Cardiac fibroblast (primary cell): ENCODE data around the gene ATP4A.

ENCODE experiments used
- DNase-seq, 2 donors: peaks; one replicate each; pipeline versions ENCODE4 v3.0.0 to v3.0.0-alpha.2; 2010; ENCODE audit warnings: low read depth in 2 of 2
- H3K4me3 ChIP-seq, 2 donors: replicated peaks in 1 of 2; 1 replicate in 1 of 2; 2 replicates in 1 of 2; pipeline ENCODE4 v1.5.1; 2011; ENCODE audit warnings: low read depth in 2 of 2, low read length in 2 of 2, mild to moderate bottlenecking in 2 of 2, moderate library complexity in 1 of 2
- CTCF ChIP-seq: IDR thresholded peaks from one replicate; pipeline ENCODE4 v1.5.1; 2011; ENCODE audit warnings: low read depth, mild to moderate bottlenecking, low read length, inconsistent platforms

ATP4A gene

GRCh38 chr19:35554076-35554475 lies 9.4 kb downstream of the ATP4A start:
- no peak for TF ChIP-seq CTCF
- no peak for DNase-seq
- no peak overlapping the region for H3K4me3 ChIP-seq

GRCh38 chr19:35553385-35554000 lies 10.0 kb downstream of the ATP4A start:
- no peak for TF ChIP-seq CTCF
- no peak for DNase-seq
- no peak overlapping the region for H3K4me3 ChIP-seq

GRCh38 chr19:35552534-35553384 lies 10.7 kb downstream of the ATP4A start:
- TF ChIP-seq CTCF: no peak
- DNase-seq: no peak
- H3K4me3 ChIP-seq: no peak overlapping the region

- H3K4me3 ChIP-seq: no peak overlapping the region
- TF ChIP-seq CTCF: no peak
- no peak for DNase-seq
Observed at GRCh38 chr19:35551091-35551810, 12.2 kb downstream of the ATP4A start.

GRCh38 chr19:35549879-35550523 lies 13.5 kb downstream of the ATP4A start:
- DNase-seq: no peak

More at GRCh38 chr19:35549879-35550523, 13.5 kb downstream of the ATP4A start:
- H3K4me3 ChIP-seq: no peak overlapping the region
- no peak for TF ChIP-seq CTCF
